GM19193 (cell line): ENCODE data around the gene VWA8.

Source experiments
- POLR2A ChIP-seq: IDR thresholded peaks from 4 replicates; pipeline ENCODE4 v1.6.1; 2011; ENCODE audit not compliant: insufficient read depth, insufficient read length; ENCODE audit errors: extremely low read depth

Gene VWA8

DNA sequence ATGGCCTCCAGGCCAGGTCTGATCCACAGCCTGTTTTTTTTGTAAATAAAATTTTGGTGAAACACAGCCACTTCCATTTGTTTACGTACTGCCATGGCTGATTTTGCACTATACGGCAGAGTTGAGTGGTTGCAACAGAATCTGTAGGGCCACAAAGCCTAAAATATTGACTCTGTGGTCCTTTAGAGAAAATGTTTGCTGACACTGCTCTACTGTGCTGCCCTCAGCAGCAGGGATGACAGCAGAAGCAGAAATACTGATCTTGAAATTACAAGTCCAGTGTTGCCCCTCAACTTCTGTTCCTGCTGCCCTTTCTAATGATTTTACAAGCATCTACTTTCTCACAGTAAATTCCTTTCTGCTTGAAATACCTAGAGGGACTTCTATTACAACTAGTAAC lies 258.4 kb downstream of the VWA8 start:
- TF ChIP-seq POLR2A, result no peak

DNA sequence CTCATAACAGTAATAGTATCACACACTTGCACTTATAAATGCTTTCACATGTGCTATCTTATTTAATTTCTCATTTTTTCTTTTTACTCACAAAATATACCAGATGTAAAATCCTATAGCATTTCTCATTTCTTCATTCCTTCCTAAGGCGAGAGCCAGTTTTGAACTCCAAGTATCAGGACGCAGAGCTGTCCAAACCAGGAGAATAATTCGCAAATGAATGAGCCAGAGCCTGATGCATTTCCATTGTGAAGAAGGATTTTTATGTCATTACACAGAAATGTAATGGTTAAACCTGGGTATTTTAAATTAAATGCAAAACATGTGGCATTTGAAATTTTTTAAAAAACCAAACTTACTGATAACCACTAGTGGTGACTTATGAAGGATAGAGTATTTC lies 259.2 kb downstream of the VWA8 start:
- no peak for TF ChIP-seq POLR2A

DNA sequence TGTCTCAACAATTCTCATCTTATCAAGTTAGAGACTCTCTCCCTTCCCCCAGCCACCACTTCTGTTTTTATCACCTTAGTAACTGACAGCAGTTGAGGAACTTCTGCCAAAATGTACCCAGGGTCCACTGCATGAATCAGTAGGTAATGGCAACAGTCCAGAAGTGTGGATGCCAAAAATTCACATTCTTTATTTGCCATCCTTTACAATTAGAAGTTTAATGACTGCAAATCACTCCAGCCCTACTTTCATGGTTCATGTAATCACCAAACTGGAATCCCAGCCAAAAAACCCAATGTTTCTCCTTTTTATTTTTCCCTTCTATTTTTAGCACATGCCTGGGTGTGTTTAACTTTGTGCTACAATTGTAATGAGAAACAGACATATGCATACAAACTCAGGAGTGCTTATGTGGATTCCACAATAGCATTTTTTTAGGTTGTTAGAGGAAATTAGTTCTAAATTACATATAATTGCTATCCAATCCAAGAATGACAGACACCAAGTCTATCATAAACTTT lies 260.1 kb downstream of the VWA8 start:
- no peak for TF ChIP-seq POLR2A

DNA sequence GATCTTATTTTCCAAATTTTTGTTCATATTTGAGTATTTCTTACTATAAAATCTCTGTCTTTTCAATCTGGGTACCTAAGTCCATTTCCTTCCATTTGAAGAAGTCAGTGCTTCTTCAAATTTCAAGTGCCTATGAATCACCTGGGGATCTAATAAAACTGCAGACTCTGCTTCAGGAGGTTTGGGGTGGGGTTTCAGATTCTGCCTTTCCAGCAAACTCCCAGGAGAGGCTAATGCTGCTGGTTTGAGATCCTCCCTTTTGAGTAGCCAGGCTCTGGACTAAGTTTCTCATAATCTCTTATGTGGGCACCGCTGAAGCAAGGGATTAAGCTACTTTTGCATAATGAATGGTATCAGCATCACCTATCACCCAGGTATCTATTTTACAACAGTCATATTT lies 261.1 kb downstream of the VWA8 start:
- no peak for TF ChIP-seq POLR2A

DNA sequence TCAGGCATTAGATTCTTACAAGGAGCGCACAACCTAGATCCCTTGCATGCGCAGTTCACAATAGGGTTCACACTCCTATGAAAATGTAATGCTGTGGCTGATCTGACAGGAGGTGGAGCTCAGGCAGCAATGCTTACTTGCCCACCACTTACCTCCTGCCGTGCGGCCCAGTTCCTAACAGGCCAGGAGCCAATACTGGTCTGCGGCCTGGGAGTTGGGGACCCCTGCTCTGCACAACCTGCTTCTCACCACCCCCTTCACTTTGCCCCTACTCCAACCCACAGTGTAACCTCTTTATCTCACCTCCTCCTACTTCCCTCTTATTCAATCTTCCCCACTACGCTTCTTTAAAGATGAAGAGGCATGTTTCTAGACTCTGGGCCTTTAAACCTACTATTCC lies 263.3 kb downstream of the VWA8 start:
- no peak for TF ChIP-seq POLR2A

DNA sequence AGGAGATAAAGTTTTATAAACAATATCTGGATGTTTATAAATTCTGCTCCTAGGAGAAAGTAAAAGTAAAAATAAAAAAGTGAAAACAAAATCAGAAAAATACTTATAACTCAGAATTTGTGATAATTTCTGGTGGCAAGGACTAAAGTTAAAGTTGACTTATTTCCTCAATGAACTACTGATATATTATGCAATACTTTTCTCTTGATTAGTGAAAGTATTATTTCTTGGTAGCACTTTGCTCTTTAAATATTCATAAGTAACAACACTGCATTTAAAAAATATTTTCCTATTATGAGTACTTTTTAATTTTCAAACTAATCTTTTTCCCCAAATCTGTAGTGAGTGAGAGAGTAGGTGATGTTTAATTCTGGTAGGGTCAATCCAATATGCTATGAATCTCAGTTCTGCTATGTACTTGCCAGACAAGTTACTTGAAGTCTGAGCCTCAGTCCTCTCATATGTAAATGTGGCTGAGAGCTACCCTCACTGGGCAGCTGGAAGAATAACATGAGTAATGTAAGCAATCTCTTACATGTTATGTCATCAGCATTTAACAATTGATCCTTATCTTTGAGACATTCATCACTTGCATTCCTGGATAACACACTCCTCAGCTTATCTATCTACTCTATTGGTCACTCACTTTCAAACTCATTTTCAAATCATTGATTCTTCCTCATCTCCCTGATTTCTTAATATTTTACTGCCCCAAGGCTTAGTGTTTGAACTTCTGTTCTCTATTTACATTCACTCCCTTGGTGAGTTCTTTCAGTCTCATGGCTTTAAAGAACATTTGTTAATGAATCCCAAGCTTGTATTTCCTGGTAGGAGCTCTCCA lies 264.5 kb downstream of the VWA8 start:
- no peak for TF ChIP-seq POLR2A

DNA sequence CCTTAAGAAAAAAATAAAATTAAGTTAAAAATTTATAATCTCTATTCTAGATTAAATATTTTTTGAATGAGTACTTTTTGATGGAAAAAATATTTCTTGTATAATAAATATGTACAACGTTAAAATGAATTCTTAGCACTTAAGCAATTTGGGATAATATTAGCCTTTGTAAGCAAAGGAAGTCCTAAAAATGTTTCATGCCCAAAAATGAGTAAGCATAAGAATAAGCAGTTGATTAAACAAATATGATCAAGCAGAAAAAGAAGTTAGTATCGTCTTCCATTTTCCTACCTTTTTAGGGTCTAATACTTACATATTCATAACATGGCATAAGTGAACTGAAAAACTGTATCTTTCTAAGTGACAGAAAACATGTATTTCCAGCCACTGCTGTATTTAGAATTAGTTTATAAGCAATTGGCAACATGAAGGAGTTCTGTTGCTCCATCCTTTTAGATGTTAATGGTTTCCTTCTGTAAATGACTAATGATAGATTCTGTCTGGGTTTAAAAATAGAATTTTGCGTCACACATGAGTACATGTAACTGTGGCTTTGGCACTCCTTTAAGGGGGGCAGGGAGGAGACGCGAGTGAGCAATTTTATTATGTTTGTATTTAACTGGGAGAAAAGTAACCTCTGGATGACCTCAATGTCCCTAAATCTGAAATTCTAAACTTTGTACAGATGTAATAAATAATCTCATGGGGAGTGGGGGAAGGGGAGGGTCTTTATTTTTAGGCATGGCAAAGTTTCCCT lies 266.2 kb downstream of the VWA8 start:
- no peak for TF ChIP-seq POLR2A

DNA sequence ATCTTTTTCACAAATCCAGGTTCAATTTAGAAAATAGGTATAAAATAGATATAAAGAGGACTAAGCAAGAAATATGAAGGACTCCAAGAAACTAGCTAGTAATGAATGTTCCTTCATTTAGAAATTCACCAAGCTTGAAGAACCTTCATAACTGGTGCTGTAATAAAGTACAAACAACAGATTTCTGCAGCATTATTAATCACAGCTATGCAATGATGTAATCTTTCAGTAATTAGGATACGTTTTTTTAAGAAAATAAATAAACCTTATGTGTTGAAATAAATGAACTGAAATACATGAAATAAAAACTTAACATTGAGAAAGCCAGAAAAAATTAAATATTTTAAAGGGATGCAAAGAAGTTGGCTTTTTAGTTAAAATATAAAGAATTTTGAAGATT lies 267.5 kb downstream of the VWA8 start:
- TF ChIP-seq POLR2A, result no peak

DNA sequence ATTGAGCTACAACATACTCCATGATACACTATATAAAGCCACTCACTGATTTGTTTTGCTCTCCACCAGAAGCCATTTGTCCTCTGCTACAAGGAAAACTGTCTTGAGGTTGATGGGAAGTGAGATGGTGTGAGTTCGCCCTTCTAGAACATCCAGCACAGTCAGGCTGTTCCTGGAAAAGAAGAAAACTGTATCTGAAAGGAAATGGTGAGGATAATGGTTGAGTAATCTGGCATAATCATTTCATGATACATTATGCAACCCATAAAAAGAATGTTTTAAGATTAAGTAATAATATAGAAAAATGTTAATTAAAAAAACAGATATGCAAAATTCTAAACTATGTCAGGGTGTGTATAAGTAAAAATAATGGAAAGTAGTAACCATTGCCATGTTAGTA lies 269.6 kb downstream of the VWA8 start:
- no peak for TF ChIP-seq POLR2A

DNA sequence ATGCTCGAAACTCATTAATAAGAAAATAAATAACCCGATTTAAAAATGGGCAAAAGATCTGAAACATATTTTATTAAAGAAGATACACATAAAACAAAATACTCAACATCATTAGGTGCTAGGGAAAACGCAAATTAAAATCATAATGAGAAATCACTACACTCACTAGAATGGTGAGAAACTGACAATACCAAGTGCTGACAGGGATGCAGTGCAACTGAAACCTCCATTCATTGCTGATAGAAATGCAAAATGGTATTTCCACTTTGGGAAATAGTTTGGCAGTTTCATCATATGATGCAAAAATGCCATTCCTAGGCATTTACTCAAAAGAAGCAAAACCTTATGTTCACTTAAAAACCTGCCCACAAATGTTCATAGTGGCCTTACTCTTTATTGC lies 278.1 kb downstream of the VWA8 start:
- no peak for TF ChIP-seq POLR2A

DNA sequence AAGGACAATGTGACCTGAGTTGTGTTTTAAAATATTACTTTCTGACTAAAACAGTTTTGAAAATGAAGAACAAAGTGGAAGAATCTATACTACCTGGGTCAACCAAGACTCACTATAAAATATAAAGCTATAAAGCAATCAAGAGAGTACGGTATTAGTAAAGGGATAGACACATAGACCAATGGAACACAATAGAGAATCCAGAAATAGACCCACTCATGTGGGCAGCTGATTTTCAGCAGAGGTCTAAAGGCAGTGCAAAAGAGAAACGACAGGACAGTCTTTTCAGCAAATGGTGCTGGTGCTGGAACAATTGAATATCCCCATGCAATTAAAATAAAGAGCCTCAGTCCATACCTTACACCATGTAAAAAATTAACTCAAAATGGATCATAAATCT lies 278.9 kb downstream of the VWA8 start:
- no peak for TF ChIP-seq POLR2A

DNA sequence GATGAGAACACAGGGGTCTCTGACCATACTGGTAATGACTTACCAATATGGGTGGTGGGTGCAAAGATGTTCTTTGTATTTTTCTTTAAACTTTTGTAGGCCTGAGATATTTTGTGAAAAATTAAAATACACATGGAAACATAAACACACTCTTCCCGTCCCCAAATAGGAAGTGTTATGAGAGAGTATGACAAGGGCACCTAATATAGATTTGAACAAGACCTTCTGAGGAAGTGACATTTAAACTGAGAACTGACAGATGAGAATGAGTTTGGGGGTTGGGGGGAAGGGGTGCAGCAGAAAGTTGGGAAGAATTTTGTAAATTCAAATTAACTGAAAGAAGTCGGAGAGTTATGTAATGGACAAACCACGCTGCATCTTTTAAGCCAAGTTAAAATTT lies 279.3 kb downstream of the VWA8 start:
- TF ChIP-seq POLR2A, result no peak

DNA sequence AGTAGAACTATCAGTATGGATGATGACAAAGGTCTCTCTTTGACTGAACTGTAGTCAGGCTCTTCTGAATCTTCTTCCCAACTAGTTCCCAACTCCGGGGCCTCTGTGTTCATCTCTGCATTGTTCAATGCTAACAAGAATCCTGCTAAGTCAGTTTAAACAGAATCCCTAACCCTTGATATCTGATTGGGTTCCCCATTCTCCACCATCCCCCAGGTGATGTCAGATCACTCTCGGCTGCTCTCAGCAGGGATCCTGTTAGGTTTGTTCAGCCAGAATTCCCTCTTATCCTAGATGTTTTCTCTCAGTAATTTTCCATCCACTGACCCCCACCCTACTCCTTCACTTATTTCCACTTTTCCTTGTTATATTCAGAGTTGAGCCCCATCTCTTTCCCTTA lies 280.0 kb downstream of the VWA8 start:
- TF ChIP-seq POLR2A, result no peak

DNA sequence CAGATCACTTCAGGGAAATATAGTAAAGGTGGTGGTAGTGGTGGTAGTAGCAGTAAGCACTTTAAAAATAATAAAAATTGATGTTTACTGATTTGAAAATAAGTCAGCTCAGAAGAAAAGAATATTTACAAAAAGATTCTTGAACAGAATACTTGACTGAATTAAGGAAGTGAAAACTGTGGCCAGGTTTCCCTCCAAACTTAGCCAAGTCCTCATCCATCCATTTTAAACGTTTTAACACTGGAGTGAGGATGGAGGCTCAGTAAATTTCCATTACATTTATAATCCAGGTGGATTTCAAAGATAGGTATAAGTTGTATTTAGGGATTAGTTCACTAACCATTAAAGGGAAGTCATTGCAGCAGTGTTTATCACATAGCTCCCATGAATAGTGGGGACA lies 282.1 kb downstream of the VWA8 start:
- TF ChIP-seq POLR2A, result no peak

DNA sequence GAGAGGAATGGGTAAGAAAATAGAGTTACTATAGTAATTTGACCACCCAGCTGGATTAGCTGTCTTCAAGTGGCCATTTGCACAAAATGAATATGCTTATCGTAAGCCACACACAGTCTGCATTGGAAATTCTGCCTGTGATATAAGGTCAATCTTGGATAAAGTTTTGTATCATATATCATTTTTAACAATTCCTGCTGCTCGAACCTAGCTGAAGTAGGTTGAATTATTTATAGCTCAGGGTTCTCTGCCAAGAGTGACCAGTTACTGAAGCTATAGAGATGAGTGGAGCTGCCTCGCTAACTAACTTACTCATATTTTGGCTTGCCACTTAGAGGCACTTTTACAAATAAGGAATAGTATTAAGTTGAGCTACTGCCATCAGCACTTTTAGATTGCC lies 282.7 kb downstream of the VWA8 start:
- TF ChIP-seq POLR2A, result no peak

DNA sequence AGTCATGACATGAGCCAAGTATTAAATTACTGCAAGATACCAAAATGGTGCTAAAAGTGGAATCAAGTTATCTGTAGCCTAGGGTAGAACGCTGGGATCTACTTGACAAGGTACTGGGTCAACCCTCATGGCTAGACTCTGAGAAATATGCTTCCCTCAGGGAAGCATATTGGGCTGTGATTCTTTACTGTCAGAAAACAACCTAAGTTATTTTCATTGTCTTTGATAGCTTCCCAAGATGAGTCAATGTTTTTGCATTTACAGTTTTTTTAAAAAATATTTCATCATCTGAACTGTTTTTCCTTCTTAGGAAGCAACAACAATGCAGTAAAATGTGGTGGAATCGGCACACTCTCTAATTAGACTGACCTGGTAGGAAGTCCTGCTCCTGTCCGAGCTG lies 285.6 kb downstream of the VWA8 start:
- TF ChIP-seq POLR2A, result no peak
